GM18873 (cell line): Measurements from ENCODE around the gene PDCD1.
"Not testable (repeated sequence)": the region's sequence is repeated elsewhere in the genome, so short reads cannot be mapped to it uniquely, and the experiment has no call there.

Experiments used
- ATAC-seq: cut with Tn5 transposase; IDR thresholded peaks from one replicate; pipeline ENCODE4 v1.9.1; 2021; ENCODE audit warnings: mild to moderate bottlenecking, moderate library complexity, moderate number of reproducible peaks; ENCODE audit not compliant: unreplicated experiment, low FRiP score

Gene PDCD1

GRCh38 chr2:241841181-241842066 is 17.3 kb downstream of the PDCD1 start:
- no peak for ATAC-seq

GRCh38 chr2:241837197-241837965 is 21.3 kb downstream of the PDCD1 start:
- no peak for ATAC-seq

GRCh38 chr2:241836292-241836691 is 22.4 kb downstream of the PDCD1 start:
- no peak for ATAC-seq

GRCh38 chr2:241835611-241836010 is 23.1 kb downstream of the PDCD1 start:
- no peak for ATAC-seq

- no peak for ATAC-seq
These were observed 24.0 kb downstream of the PDCD1 start for GRCh38 chr2:241834527-241835210.

- ATAC-seq, result not testable (repeated sequence)
These were observed 24.8 kb downstream of the PDCD1 start for GRCh38 chr2:241833756-241834526.

- no peak for ATAC-seq
These were observed 25.5 kb downstream of the PDCD1 start for GRCh38 chr2:241833101-241833663.

GRCh38 chr2:241827394-241827793 is 31.3 kb downstream of the PDCD1 start:
- ATAC-seq, result no peak

- ATAC-seq, result not testable (repeated sequence)
These were observed 34.9 kb downstream of the PDCD1 start for GRCh38 chr2:241823531-241824437.

GRCh38 chr2:241822264-241822623 is 36.5 kb downstream of the PDCD1 start:
- ATAC-seq, result no peak

GRCh38 chr2:241821460-241822263 is 37.0 kb downstream of the PDCD1 start:
- ATAC-seq, result no peak

- no peak for ATAC-seq
These were observed 37.9 kb downstream of the PDCD1 start for GRCh38 chr2:241820625-241821384.

- not testable (repeated sequence) for ATAC-seq
These were observed 38.6 kb downstream of the PDCD1 start for GRCh38 chr2:241819947-241820624.

GRCh38 chr2:241818943-241819270 is 39.8 kb downstream of the PDCD1 start:
- ATAC-seq, result no peak

GRCh38 chr2:241818229-241818942 is 40.3 kb downstream of the PDCD1 start:
- ATAC-seq, result no peak

GRCh38 chr2:241817821-241818215 is 40.9 kb downstream of the PDCD1 start:
- not testable (repeated sequence) for ATAC-seq
